Tibial artery (tissue), 4 donors: ENCODE measurements around the gene TMEM165.

Experiments used
- DNase-seq, 2 donors: peaks; one replicate each; pipeline ENCODE4 v3.0.0-alpha.2; 2019
- H3K27ac ChIP-seq, 2 donors: fragments of 200-600 bp; sonication (generic) in 1 of 2; 1 replicate in 1 of 2; 2 replicates in 1 of 2; pipeline ENCODE4 v1.5.1; 2018 to 2019; ENCODE audit warnings: mild to moderate bottlenecking in 1 of 2
- H3K27me3 ChIP-seq, 2 donors: fragments of 200-600 bp; sonication (generic) in 1 of 2; one replicate each; pipeline versions ENCODE4 v1.5.1 to v1.6.0; 2016 to 2019
- H3K36me3 ChIP-seq, 3 donors: fragments of 200-600 bp; sonication (generic) in 2 of 3; one replicate each; pipeline ENCODE4 v1.5.1; 2016 to 2019; ENCODE audit warnings: mild to moderate bottlenecking in 2 of 3
- H3K4me1 ChIP-seq, 4 donors: fragments of 200-600 bp; sonication (generic) in 2 of 4; 1 replicate in 3 of 4; 2 replicates in 1 of 4; pipeline ENCODE4 v1.5.1; 2016 to 2019
- H3K4me3 ChIP-seq, 2 donors: fragments of 200-600 bp; sonication (generic) in 1 of 2; 1 replicate in 1 of 2; 2 replicates in 1 of 2; pipeline ENCODE4 v1.5.1; 2018 to 2019; ENCODE audit warnings: mild to moderate bottlenecking in 2 of 2
- H3K9me3 ChIP-seq, 3 donors: fragments of 200-600 bp; sonication (generic) in 1 of 3; one replicate each; pipeline ENCODE4 v1.5.1; 2016 to 2019
- intact Hi-C: fragments of 100-400 bp; cut with DNase I; formaldehyde crosslinking; loops from one replicate; pipeline ENCODE4 v1.15.0; 2023; ENCODE audit warnings: low total_unique reads
- TF ChIP-seq, protein P1 (sequence below), 2 experiments: fragments of 200-600 bp in 1 of 2; fragments of 450-650 bp in 1 of 2; IDR thresholded peaks; one replicate each; pipeline ENCODE4 v1.5.1; 2017 to 2019; ENCODE audit warnings: antibody characterized with exemption in 2 of 2, mild to moderate bottlenecking in 1 of 2, moderate library complexity in 1 of 2

Gene TMEM165

DNA sequence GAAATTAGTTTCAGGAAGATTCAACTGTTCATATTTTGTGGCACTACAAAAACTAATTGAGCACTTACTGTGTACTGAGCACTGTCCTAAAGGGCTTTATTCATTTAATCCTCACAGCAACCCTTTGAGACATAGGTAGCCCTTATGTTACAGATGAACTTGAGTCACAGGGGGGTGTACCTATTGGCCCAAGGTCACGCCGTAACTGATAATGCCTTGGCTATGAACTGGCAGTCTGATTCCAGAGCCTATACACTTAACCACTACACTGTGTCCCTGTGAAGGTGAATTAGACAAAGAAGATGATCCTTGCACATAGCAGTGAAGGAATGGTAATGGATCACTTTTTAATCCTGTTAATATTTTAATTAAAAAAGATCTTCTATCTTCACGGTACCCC is 12.0 kb downstream of the TMEM165 start:
- Histone ChIP-seq H3K27ac (no peak overlapping the region), H3K9me3 (no peaks in the 10 kb centered on the region), H3K36me3 (peaks cover 16 to 34% (median 21%) of the 10 kb centered on the region in 3 donors), H3K4me1 (peaks cover 0 to 61% (median 21%) of the 10 kb centered on the region in 4 donors), H3K4me3 (no peak overlapping the region), H3K27me3 (no peaks in the 10 kb centered on the region)
- DNase-seq = no peak
- intact Hi-C loops = no loop called here
- TF ChIP-seq, protein P1, sequence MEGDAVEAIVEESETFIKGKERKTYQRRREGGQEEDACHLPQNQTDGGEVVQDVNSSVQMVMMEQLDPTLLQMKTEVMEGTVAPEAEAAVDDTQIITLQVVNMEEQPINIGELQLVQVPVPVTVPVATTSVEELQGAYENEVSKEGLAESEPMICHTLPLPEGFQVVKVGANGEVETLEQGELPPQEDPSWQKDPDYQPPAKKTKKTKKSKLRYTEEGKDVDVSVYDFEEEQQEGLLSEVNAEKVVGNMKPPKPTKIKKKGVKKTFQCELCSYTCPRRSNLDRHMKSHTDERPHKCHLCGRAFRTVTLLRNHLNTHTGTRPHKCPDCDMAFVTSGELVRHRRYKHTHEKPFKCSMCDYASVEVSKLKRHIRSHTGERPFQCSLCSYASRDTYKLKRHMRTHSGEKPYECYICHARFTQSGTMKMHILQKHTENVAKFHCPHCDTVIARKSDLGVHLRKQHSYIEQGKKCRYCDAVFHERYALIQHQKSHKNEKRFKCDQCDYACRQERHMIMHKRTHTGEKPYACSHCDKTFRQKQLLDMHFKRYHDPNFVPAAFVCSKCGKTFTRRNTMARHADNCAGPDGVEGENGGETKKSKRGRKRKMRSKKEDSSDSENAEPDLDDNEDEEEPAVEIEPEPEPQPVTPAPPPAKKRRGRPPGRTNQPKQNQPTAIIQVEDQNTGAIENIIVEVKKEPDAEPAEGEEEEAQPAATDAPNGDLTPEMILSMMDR (IDR thresholded peaks at IDR 0.05) = no peak

DNA sequence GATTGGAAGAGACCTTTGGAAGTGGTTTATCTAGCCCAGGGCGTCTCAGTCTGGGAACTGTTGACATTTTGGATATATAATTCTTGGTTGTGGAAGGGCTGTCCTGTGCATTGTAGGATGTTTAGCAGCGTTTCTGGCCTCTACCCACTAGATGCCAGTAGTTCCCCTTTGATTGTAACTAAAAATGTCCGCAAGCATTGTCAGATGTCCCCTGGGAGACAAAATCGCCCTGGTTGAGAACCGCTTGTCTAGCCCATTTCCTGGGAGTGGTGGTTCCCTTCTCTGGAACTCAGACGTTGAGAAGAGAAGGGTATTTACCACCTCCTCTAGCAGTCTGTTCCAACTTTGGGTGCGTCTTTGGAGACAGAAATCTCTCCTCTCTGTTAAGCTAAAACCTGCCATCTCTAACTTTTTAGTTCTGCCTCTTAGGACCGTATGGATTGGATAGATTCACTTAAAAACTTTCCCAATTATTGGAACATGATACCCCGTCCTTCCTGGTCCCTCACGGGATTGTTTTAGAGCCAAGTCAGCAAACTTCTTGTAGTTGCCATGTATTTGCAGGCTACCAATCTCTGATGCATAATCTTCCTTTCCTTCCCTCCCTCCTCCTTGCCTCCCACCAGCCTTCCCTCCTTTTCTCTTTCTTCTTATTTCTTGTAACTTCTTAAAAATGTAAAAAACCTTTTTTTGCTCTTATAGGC is 13.9 kb downstream of the TMEM165 start:
- intact Hi-C loops = no loop called here
- peaks cover 18 to 28% (median 25%) of the 10 kb centered on the region in 3 donors for H3K36me3 ChIP-seq
- H3K27ac ChIP-seq = peak overlapping the region; percentile 25 to 49
- peaks cover 0 to 63% (median 21%) of the 10 kb centered on the region in 4 donors for H3K4me1 ChIP-seq
- no peaks in the 10 kb centered on the region for H3K9me3 ChIP-seq
- TF ChIP-seq, protein P1 (IDR thresholded peaks at IDR 0.05) = peak; percentile 17 to 32
- no peaks in the 10 kb centered on the region for H3K27me3 ChIP-seq
- DNase-seq = no peak
- peak overlapping the region in 1 of 2 donors; percentile 3 for H3K4me3 ChIP-seq

GRCh38 chr4:55410431-55410830 is 14.7 kb downstream of the TMEM165 start:
- Histone ChIP-seq H3K4me3 (no peak overlapping the region), H3K27me3 (no peaks in the 10 kb centered on the region), H3K9me3 (no peaks in the 10 kb centered on the region), H3K27ac (peak overlapping the region in 1 of 2 donors; percentile 49), H3K4me1 (peaks cover 0 to 62% (median 21%) of the 10 kb centered on the region in 4 donors), H3K36me3 (peaks cover 16 to 24% (median 23%) of the 10 kb centered on the region in 3 donors)
- TF ChIP-seq, protein P1 (IDR thresholded peaks at IDR 0.05) = no peak
- intact Hi-C loops = no loop called here
- no peak for DNase-seq

- Histone ChIP-seq H3K27me3 (no peaks in the 10 kb centered on the region), H3K27ac (no peak overlapping the region), H3K4me1 (peaks cover 0 to 52% (median 21%) of the 10 kb centered on the region in 4 donors), H3K4me3 (no peak overlapping the region), H3K36me3 (peaks cover 22 to 31% (median 29%) of the 10 kb centered on the region in 3 donors), H3K9me3 (no peaks in the 10 kb centered on the region)
- no peak for DNase-seq
- intact Hi-C loops = no loop called here
- TF ChIP-seq, protein P1 (IDR thresholded peaks at IDR 0.05) = no peak
Observed at GRCh38 chr4:55411621-55412020, 15.9 kb downstream of the TMEM165 start.

GRCh38 chr4:55416176-55416575 is 20.4 kb downstream of the TMEM165 start:
- DNase-seq = no peak
- intact Hi-C loops = no loop called here
- Histone ChIP-seq H3K27me3 (no peaks in the 10 kb centered on the region), H3K36me3 (peaks cover 47 to 55% (median 48%) of the 10 kb centered on the region in 3 donors), H3K27ac (no peak overlapping the region), H3K4me1 (peaks cover 0 to 16% (median 2%) of the 10 kb centered on the region in 4 donors), H3K4me3 (no peak overlapping the region), H3K9me3 (no peaks in the 10 kb centered on the region)
- TF ChIP-seq, protein P1 (IDR thresholded peaks at IDR 0.05) = no peak
